ENCODE results near the gene PRSS58. TPM values are rescaled to one million over a fixed set of nuclear protein-coding genes. Genes with fewer than 3 reads are reported as not detected.

Gene PRSS58
- total and polyA plus RNA-seq, 4 donors = not detected

GRCh38 chr7:142250705-142251104 is 7.2 kb downstream of the PRSS58 start:
- DNase-seq = no peak
- H3K27me3 ChIP-seq (ENCODE audit: control insufficient read depth in 3 of 3, insufficient read depth in 3 of 3, low read length in 2 of 3) = no peaks in the 10 kb centered on the region
- H3K9ac ChIP-seq (ENCODE audit: insufficient read depth in 1 of 2, low read length in 2 of 2) = no peak overlapping the region
- no peak overlapping the region for H3K27ac ChIP-seq (ENCODE audit: low read depth in 1 of 2, low read length in 1 of 2)
- no peak for TF ChIP-seq CTCF (IDR thresholded peaks at IDR 0.05; ENCODE audit: control extremely low read depth, extremely low read depth)
- no peak overlapping the region for H3K4me3 ChIP-seq
- no peaks in the 10 kb centered on the region for H3K4me1 ChIP-seq (ENCODE audit: control insufficient read depth in 5 of 5, insufficient read depth in 5 of 5, low read length in 5 of 5)
- 72 to 93% methylated on average over 2 of the region's 2 CpGs for WGBS, 2 donors
- no peaks in the 10 kb centered on the region for H3K36me3 ChIP-seq (ENCODE audit: control insufficient read depth in 4 of 4, insufficient read depth in 4 of 4, low read length in 4 of 4)
- ATAC-seq (ENCODE audit: insufficient read depth, low FRiP score) = no peak
- H3K9me3 ChIP-seq (ENCODE audit: control insufficient read depth in 4 of 4, insufficient read depth in 3 of 4, low read length in 3 of 4) = no peaks in the 10 kb centered on the region

GRCh38 chr7:142249918-142250317 is 7.9 kb downstream of the PRSS58 start:
- H3K36me3 ChIP-seq (ENCODE audit: control insufficient read depth in 4 of 4, insufficient read depth in 4 of 4, low read length in 4 of 4) = no peaks in the 10 kb centered on the region
- no peak overlapping the region for H3K27ac ChIP-seq (ENCODE audit: low read depth in 1 of 2, low read length in 1 of 2)
- H3K4me3 ChIP-seq = no peak overlapping the region
- H3K27me3 ChIP-seq (ENCODE audit: control insufficient read depth in 3 of 3, insufficient read depth in 3 of 3, low read length in 2 of 3) = no peaks in the 10 kb centered on the region
- no peaks in the 10 kb centered on the region for H3K4me1 ChIP-seq (ENCODE audit: control insufficient read depth in 5 of 5, insufficient read depth in 5 of 5, low read length in 5 of 5)
- no peak for TF ChIP-seq CTCF (IDR thresholded peaks at IDR 0.05; ENCODE audit: control extremely low read depth, extremely low read depth)
- DNase-seq (no peak), ATAC-seq (ENCODE audit: insufficient read depth, low FRiP score) (no peak)
- no peaks in the 10 kb centered on the region for H3K9me3 ChIP-seq (ENCODE audit: control insufficient read depth in 4 of 4, insufficient read depth in 3 of 4, low read length in 3 of 4)
- no peak overlapping the region for H3K9ac ChIP-seq (ENCODE audit: insufficient read depth in 1 of 2, low read length in 2 of 2)

GRCh38 chr7:142248166-142249160 is 9.4 kb downstream of the PRSS58 start:
- Histone ChIP-seq H3K9me3 (ENCODE audit: control insufficient read depth in 4 of 4, insufficient read depth in 3 of 4, low read length in 3 of 4) (peaks cover 0 to 2% (median 0%) of the 10 kb centered on the region in 4 donors), H3K9ac (ENCODE audit: insufficient read depth in 1 of 2, low read length in 2 of 2) (no peak overlapping the region), H3K36me3 (ENCODE audit: control insufficient read depth in 4 of 4, insufficient read depth in 4 of 4, low read length in 4 of 4) (no peaks in the 10 kb centered on the region), H3K27ac (ENCODE audit: low read depth in 1 of 2, low read length in 1 of 2) (no peak overlapping the region), H3K4me1 (ENCODE audit: control insufficient read depth in 5 of 5, insufficient read depth in 5 of 5, low read length in 5 of 5) (no peaks in the 10 kb centered on the region), H3K27me3 (ENCODE audit: control insufficient read depth in 3 of 3, insufficient read depth in 3 of 3, low read length in 2 of 3) (no peaks in the 10 kb centered on the region), H3K4me3 (no peak overlapping the region)
- ATAC-seq (ENCODE audit: insufficient read depth, low FRiP score) = no peak
- no peak for TF ChIP-seq CTCF (IDR thresholded peaks at IDR 0.05; ENCODE audit: control extremely low read depth, extremely low read depth)
- WGBS, 2 donors = 53 to 71% methylated on average over 7 of the region's 7 CpGs
- no peak for DNase-seq

All from lung (tissue), 12 donors.